ENCODE results near the gene C17orf75.

C17orf75 gene

GRCh38 chr17:32333187-32333586 is 8.8 kb downstream of the C17orf75 start:
- TF ChIP-seq EZH2phosphoT487 (IDR thresholded peaks at IDR 0.05; ENCODE audit: low read depth) (no peak), CTCF (IDR thresholded peaks at IDR 0.05; ENCODE audit: low read depth, low read length) (no peak)
- no peak overlapping the region for H2AFZ ChIP-seq (ENCODE audit: low read depth, low read length)
- no peak overlapping the region for H3K27ac ChIP-seq (ENCODE audit: low read length)
- H3K79me2 ChIP-seq (ENCODE audit: low read length): no peaks in the 10 kb centered on the region
- H3K27me3 ChIP-seq (ENCODE audit: low read depth, low read length): no peaks in the 10 kb centered on the region
- no peaks in the 10 kb centered on the region for H3K9me3 ChIP-seq (ENCODE audit: insufficient read depth, low read length)
- no peak overlapping the region for H3K9ac ChIP-seq (ENCODE audit: low read length)
- peaks cover 12% of the 10 kb centered on the region for H3K4me1 ChIP-seq (ENCODE audit: low read length)
- H3K4me2 ChIP-seq (ENCODE audit: low read length): no peak overlapping the region
- H3K36me3 ChIP-seq (replicated peaks; ENCODE audit: low read depth, low read length): peaks cover 26% of the 10 kb centered on the region
- no peaks in the 10 kb centered on the region for H4K20me1 ChIP-seq (ENCODE audit: insufficient read depth, low read length)
- no peak overlapping the region for H3K4me3 ChIP-seq (ENCODE audit: low read length)

- Histone ChIP-seq H3K9me3 (ENCODE audit: insufficient read depth, low read length) (no peaks in the 10 kb centered on the region), H3K27me3 (ENCODE audit: low read depth, low read length) (no peaks in the 10 kb centered on the region), H3K27ac (ENCODE audit: low read length) (no peak overlapping the region), H3K4me1 (ENCODE audit: low read length) (peaks cover 16% of the 10 kb centered on the region), H3K36me3 (replicated peaks; ENCODE audit: low read depth, low read length) (peaks cover 17% of the 10 kb centered on the region), H4K20me1 (ENCODE audit: insufficient read depth, low read length) (no peaks in the 10 kb centered on the region), H3K79me2 (ENCODE audit: low read length) (no peaks in the 10 kb centered on the region), H3K4me2 (ENCODE audit: low read length) (no peak overlapping the region), H2AFZ (ENCODE audit: low read depth, low read length) (no peak overlapping the region), H3K9ac (ENCODE audit: low read length) (no peak overlapping the region), H3K4me3 (ENCODE audit: low read length) (no peak overlapping the region)
- TF ChIP-seq CTCF (IDR thresholded peaks at IDR 0.05; ENCODE audit: low read depth, low read length) (no peak), EZH2phosphoT487 (IDR thresholded peaks at IDR 0.05; ENCODE audit: low read depth) (no peak)
Measured at GRCh38 chr17:32331243-32332040, 10.5 kb downstream of the C17orf75 start.

- no peaks in the 10 kb centered on the region for H4K20me1 ChIP-seq (ENCODE audit: insufficient read depth, low read length)
- H3K9ac ChIP-seq (ENCODE audit: low read length): no peak overlapping the region
- H3K4me1 ChIP-seq (ENCODE audit: low read length): peaks cover 16% of the 10 kb centered on the region
- no peak overlapping the region for H3K4me2 ChIP-seq (ENCODE audit: low read length)
- no peak overlapping the region for H3K27ac ChIP-seq (ENCODE audit: low read length)
- no peaks in the 10 kb centered on the region for H3K9me3 ChIP-seq (ENCODE audit: insufficient read depth, low read length)
- H2AFZ ChIP-seq (ENCODE audit: low read depth, low read length): no peak overlapping the region
- H3K36me3 ChIP-seq (replicated peaks; ENCODE audit: low read depth, low read length): peaks cover 17% of the 10 kb centered on the region
- no peaks in the 10 kb centered on the region for H3K27me3 ChIP-seq (ENCODE audit: low read depth, low read length)
- no peak for TF ChIP-seq CTCF (IDR thresholded peaks at IDR 0.05; ENCODE audit: low read depth, low read length)
- no peak for TF ChIP-seq EZH2phosphoT487 (IDR thresholded peaks at IDR 0.05; ENCODE audit: low read depth)
- H3K4me3 ChIP-seq (ENCODE audit: low read length): no peak overlapping the region
- H3K79me2 ChIP-seq (ENCODE audit: low read length): no peaks in the 10 kb centered on the region
Measured at GRCh38 chr17:32330147-32330546, 11.8 kb downstream of the C17orf75 start.

- H3K4me2 ChIP-seq (ENCODE audit: low read length): no peak overlapping the region
- H3K27ac ChIP-seq (ENCODE audit: low read length): no peak overlapping the region
- H3K27me3 ChIP-seq (ENCODE audit: low read depth, low read length): no peaks in the 10 kb centered on the region
- no peak overlapping the region for H2AFZ ChIP-seq (ENCODE audit: low read depth, low read length)
- H3K9ac ChIP-seq (ENCODE audit: low read length): no peak overlapping the region
- H4K20me1 ChIP-seq (ENCODE audit: insufficient read depth, low read length): no peaks in the 10 kb centered on the region
- no peaks in the 10 kb centered on the region for H3K79me2 ChIP-seq (ENCODE audit: low read length)
- H3K9me3 ChIP-seq (ENCODE audit: insufficient read depth, low read length): no peaks in the 10 kb centered on the region
- H3K4me3 ChIP-seq (ENCODE audit: low read length): no peak overlapping the region
- TF ChIP-seq CTCF (IDR thresholded peaks at IDR 0.05; ENCODE audit: low read depth, low read length): no peak
- no peak for TF ChIP-seq EZH2phosphoT487 (IDR thresholded peaks at IDR 0.05; ENCODE audit: low read depth)
- H3K4me1 ChIP-seq (ENCODE audit: low read length): peaks cover 27% of the 10 kb centered on the region
- H3K36me3 ChIP-seq (replicated peaks; ENCODE audit: low read depth, low read length): peaks cover 3% of the 10 kb centered on the region
Measured at GRCh38 chr17:32327911-32328310, 14.1 kb downstream of the C17orf75 start.

Measured in OCI-LY3 (cell line).